Gastrocnemius medialis (tissue), 4 donors: ENCODE measurements around the gene LRRC75A.

Source experiments
- CTCF ChIP-seq, 5 experiments: fragments of 450-650 bp in 3 of 5; fragments of 200-600 bp in 2 of 5; sonication (generic) in 2 of 5; IDR thresholded peaks in 4 of 5; conservative IDR thresholded peaks in 1 of 5; 1 replicate in 4 of 5; 2 replicates in 1 of 5; pipeline ENCODE4 v1.5.1; 2016 to 2019; ENCODE audit warnings: antibody characterized with exemption in 5 of 5, mild to moderate bottlenecking in 3 of 5, moderate library complexity in 3 of 5
- POLR2A ChIP-seq, 2 donors: fragments of 450-650 bp; IDR thresholded peaks; one replicate each; pipeline ENCODE4 v1.6.1; 2017; ENCODE audit warnings: antibody characterized with exemption in 2 of 2, mild to moderate bottlenecking in 2 of 2, moderate library complexity in 2 of 2

- TF ChIP-seq CTCF (IDR thresholded peaks at IDR 0.05 in 4 of 5, conservative IDR thresholded peaks at IDR 0.05 in 1 of 5) (no peak), POLR2A (IDR thresholded peaks at IDR 0.05) (no peak)
These were observed 26.1 kb downstream of the LRRC75A start for GRCh38 chr17:16465861-16466338.
